DND-41 (cell line): Measurements from ENCODE around the gene ERAP2.

Experiments used
- ATAC-seq: fragments of 200-7000 bp; cut with Tn5 transposase; 3 replicates; pipeline ENCODE4 v1.9.1; 2021; ENCODE audit warnings: low read depth; ENCODE audit not compliant: insufficient read depth
- DNase-seq: peaks from one replicate; pipeline ENCODE4 v3.0.0-alpha.2; 2020
- H2AFZ ChIP-seq: 2 replicates; pipeline ENCODE4 v1.6.0; 2012; ENCODE audit warnings: low read depth, low read length
- H3K27ac ChIP-seq: 2 replicates; pipeline ENCODE4 v1.5.1; 2012; ENCODE audit warnings: low read length, inconsistent platforms
- H3K27me3 ChIP-seq: fragments of 200-600 bp; sonication (generic); 2 replicates; pipeline ENCODE4 v1.6.0; 2012; ENCODE audit warnings: low read length, mild to moderate bottlenecking, inconsistent platforms; ENCODE audit not compliant: insufficient read depth, poor library complexity
- H3K36me3 ChIP-seq: 2 replicates; pipeline ENCODE4 v1.5.1; 2012; ENCODE audit warnings: low read length, inconsistent platforms; ENCODE audit not compliant: insufficient read depth
- H3K4me1 ChIP-seq: 2 replicates; pipeline ENCODE4 v1.5.1; 2012; ENCODE audit warnings: mild to moderate bottlenecking, low read length; ENCODE audit not compliant: insufficient read depth
- H3K4me2 ChIP-seq: 2 replicates; pipeline ENCODE4 v1.6.0; 2012; ENCODE audit warnings: mild to moderate bottlenecking, moderate library complexity, low read length, inconsistent platforms; ENCODE audit not compliant: insufficient read depth
- H3K4me3 ChIP-seq, 2 experiments: fragments of 200-600 bp in 1 of 2; shearing (Covaris generic) in 1 of 2; 2 replicates each; pipeline ENCODE4 v1.5.1; 2012 to 2016; ENCODE audit warnings: inconsistent platforms in 2 of 2, low read length in 2 of 2, mild to moderate bottlenecking in 2 of 2, low read depth in 1 of 2, moderate library complexity in 1 of 2
- H3K79me2 ChIP-seq: 2 replicates; pipeline ENCODE4 v1.6.0; 2012; ENCODE audit warnings: low read length, inconsistent platforms; ENCODE audit not compliant: insufficient read depth
- H3K9ac ChIP-seq: 2 replicates; pipeline ENCODE4 v1.6.0; 2012; ENCODE audit warnings: low read depth, mild to moderate bottlenecking, inconsistent platforms, low read length, moderate library complexity
- H3K9me3 ChIP-seq: 2 replicates; pipeline ENCODE4 v1.5.1; 2012; ENCODE audit warnings: low read length, moderate library complexity, mild to moderate bottlenecking, inconsistent platforms; ENCODE audit not compliant: insufficient read depth, severe bottlenecking
- H4K20me1 ChIP-seq: 2 replicates; pipeline ENCODE4 v1.6.0; 2012; ENCODE audit warnings: low read length; ENCODE audit not compliant: insufficient read depth
- CTCF ChIP-seq: IDR thresholded peaks from 2 replicates; pipeline ENCODE4 v1.5.1; 2012; ENCODE audit warnings: borderline replicate concordance, low read length, moderate library complexity, mild to moderate bottlenecking; ENCODE audit not compliant: poor library complexity, severe bottlenecking; ENCODE audit errors: extremely low read depth
- EZH2 ChIP-seq: IDR thresholded peaks from 3 replicates; pipeline ENCODE4 v1.6.1; 2012; ENCODE audit warnings: borderline replicate concordance, low read depth, mild to moderate bottlenecking, moderate library complexity, low read length, inconsistent platforms; ENCODE audit not compliant: severe bottlenecking

Gene ERAP2

GRCh38 chr5:96871027-96871399, 5.3 kb upstream of the ERAP2 start:
- Histone ChIP-seq H3K79me2 (no peaks in the 10 kb centered on the region), H4K20me1 (no peaks in the 10 kb centered on the region), H2AFZ (peak overlapping the region; percentile 8; the same call in 1 of the 2 replicates), H3K4me2 (no peak overlapping the region), H3K36me3 (no peaks in the 10 kb centered on the region), H3K9me3 (no peaks in the 10 kb centered on the region), H3K27ac (no peak overlapping the region), H3K4me3 (no peak overlapping the region), H3K9ac (no peak overlapping the region), H3K27me3 (no peaks in the 10 kb centered on the region), H3K4me1 (peaks cover 34% of the 10 kb centered on the region)
- ATAC-seq (no peak), DNase-seq (no peak)
- TF ChIP-seq EZH2 (no peak), CTCF (no peak)

GRCh38 chr5:96871686-96872085, 4.6 kb upstream of the ERAP2 start:
- TF ChIP-seq EZH2 = no peak
- TF ChIP-seq CTCF = no peak
- H3K9ac ChIP-seq = no peak overlapping the region
- H3K27ac ChIP-seq = no peak overlapping the region
- no peak for DNase-seq
- no peaks in the 10 kb centered on the region for H3K36me3 ChIP-seq
- H2AFZ ChIP-seq = no peak overlapping the region
- no peak for ATAC-seq
- H3K9me3 ChIP-seq = no peaks in the 10 kb centered on the region
- no peak overlapping the region for H3K4me3 ChIP-seq
- peaks cover 4% of the 10 kb centered on the region for H3K79me2 ChIP-seq
- H3K4me1 ChIP-seq = peaks cover 36% of the 10 kb centered on the region
- no peaks in the 10 kb centered on the region for H3K27me3 ChIP-seq
- H4K20me1 ChIP-seq = no peaks in the 10 kb centered on the region
- peak overlapping the region; percentile 2; the same call in 1 of the 2 replicates for H3K4me2 ChIP-seq

DNA sequence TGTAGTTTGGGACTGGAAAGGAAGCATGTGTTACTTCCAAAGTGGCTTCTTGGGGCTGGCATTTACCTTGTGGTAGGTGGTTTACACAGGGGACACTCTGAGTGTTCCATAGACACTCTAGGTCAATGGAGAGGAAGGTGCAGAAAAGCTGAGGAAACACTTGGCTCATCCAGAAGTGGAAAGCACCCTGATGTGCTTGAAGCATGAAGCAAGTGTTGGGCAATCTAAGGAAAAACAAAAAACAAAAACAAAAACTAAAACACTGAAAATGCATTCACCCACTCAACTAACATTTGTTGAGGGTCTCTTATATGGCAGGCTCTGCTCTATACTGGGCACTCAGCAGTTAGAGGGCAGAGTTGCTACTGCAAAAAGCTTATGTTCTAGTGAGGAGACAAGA, 2.9 kb upstream of the ERAP2 start:
- H3K4me2 ChIP-seq = no peak overlapping the region
- no peak for ATAC-seq
- H3K4me1 ChIP-seq = peaks cover 49% of the 10 kb centered on the region

GRCh38 chr5:96874631-96875030, 1.7 kb upstream of the ERAP2 start:
- Histone ChIP-seq H3K4me1 (peaks cover 61% of the 10 kb centered on the region), H3K79me2 (peaks cover 33% of the 10 kb centered on the region), H3K4me3 (no peak overlapping the region), H3K36me3 (peaks cover 3% of the 10 kb centered on the region), H3K4me2 (no peak overlapping the region), H3K27ac (peak overlapping the region; percentile 97), H3K27me3 (no peaks in the 10 kb centered on the region), H3K9me3 (no peaks in the 10 kb centered on the region), H4K20me1 (no peaks in the 10 kb centered on the region), H2AFZ (0 out of 2 replicates have a peak overlapping the region, but pooled peaks have one; percentile 26), H3K9ac (no peak overlapping the region)
- DNase-seq (no peak), ATAC-seq (no peak)
- no peak for TF ChIP-seq EZH2
- no peak for TF ChIP-seq CTCF

More for the DNA sequence above, 2.9 kb upstream of the ERAP2 start:
- no peak for DNase-seq
- peak overlapping the region; percentile 33; the same call in 1 of the 2 replicates for H3K27ac ChIP-seq
- no peak overlapping the region for H2AFZ ChIP-seq
- H3K9ac ChIP-seq = no peak overlapping the region
- H3K27me3 ChIP-seq = no peaks in the 10 kb centered on the region
- TF ChIP-seq EZH2 = no peak
- peaks cover 21% of the 10 kb centered on the region for H3K79me2 ChIP-seq
- no peaks in the 10 kb centered on the region for H3K36me3 ChIP-seq
- no peak overlapping the region for H3K4me3 ChIP-seq
- no peaks in the 10 kb centered on the region for H4K20me1 ChIP-seq
- no peaks in the 10 kb centered on the region for H3K9me3 ChIP-seq
